Activated gamma-delta T cell treated with Interleukin-2 at 50 U/mL for 16 hours (primary cell): ENCODE results near the gene PTBP3.
"Not testable (repeated sequence)": the region's sequence is repeated elsewhere in the genome, so short reads cannot be mapped to it uniquely, and the experiment has no call there.

Source experiments
- DNase-seq: peaks from one replicate; pipeline ENCODE4 v3.0.0-alpha.2; 2020

The PTBP3 gene

GRCh38 chr9:112194969-112195431 lies 138.4 kb downstream of the PTBP3 start:
- DNase-seq = no peak

DNA sequence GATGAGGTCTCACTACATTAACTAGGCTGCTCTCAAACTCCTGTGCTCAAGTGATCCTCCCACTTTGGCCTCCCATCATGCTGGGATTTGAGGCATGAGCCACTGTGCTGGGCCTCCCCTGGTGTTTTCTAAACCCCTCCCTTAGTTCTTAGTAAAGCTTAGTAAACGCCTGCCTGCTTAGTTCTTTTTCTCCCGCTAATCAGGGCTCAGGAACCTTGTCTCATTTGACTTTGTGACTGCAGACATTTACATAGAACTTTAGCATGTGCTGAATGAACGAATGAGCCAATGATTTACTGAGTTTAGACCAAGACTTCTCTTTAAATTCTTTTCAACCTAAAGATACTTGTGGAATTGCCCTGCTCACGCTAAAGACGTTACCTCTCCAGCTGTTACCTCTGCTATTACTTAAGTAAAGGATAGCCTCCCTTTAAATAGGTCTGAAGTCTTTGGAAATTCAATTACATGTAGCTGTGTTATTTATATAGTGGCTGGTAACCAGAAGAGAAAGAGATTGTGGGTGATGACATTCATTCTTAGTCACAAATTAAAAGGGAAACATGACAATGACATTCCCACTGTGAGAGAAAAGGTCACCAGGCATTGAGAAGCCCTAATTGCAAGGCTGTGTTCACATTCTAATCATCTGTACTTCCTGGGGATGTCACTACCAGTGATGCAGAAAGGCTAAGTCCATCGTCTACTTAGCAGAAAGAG lies 139.7 kb downstream of the PTBP3 start:
- DNase-seq = no peak

- DNase-seq = not testable (repeated sequence)
These were observed 143.1 kb downstream of the PTBP3 start for GRCh38 chr9:112190320-112190719.

- DNase-seq = no peak
These were observed 144.5 kb downstream of the PTBP3 start for GRCh38 chr9:112188884-112189283.

DNA sequence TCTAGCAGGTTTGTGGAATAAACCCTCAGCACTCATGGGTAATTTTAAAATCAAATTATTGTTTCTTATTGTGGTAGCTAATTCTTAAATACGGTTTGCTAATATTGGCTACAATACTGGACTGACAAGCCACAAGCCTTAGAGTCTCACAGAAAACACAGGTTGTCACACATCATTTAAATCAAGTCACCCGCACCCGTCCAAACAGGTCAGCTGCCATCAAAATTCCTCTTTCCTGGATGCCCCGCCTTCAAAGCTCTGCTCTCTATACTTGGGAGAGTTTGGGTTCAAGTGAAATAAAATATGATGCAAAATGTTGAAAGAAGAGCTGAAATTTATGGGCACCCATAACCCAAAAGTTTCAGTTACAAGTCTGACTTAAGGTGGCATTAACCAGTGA lies 146.0 kb downstream of the PTBP3 start:
- DNase-seq = no peak

DNA sequence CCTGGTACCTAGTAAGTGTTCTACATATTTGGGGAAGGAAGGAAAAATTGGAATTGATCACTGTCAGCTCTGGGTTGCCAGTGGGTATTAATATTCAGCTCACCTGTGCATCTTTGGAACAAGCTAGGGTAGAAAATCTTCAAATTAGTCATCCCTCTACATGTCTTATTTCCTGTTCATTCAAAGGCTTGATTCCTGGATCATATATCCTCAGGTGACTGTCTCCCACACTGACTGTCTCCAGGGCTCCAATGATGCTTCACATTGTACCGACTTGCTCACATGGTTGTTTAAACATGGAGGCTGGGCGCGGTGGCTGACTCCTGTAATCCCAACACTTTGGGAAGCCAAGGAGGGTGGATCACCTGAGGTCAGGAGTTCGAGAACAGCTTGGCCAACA lies 146.7 kb downstream of the PTBP3 start:
- DNase-seq = no peak

- DNase-seq = no peak
These were observed 148.5 kb downstream of the PTBP3 start for GRCh38 chr9:112184946-112185345.

- no peak for DNase-seq
These were observed 149.2 kb downstream of the PTBP3 start for GRCh38 chr9:112184221-112184620.

- peak; percentile 52 for DNase-seq
These were observed 153.0 kb downstream of the PTBP3 start for GRCh38 chr9:112180387-112180881.

DNA sequence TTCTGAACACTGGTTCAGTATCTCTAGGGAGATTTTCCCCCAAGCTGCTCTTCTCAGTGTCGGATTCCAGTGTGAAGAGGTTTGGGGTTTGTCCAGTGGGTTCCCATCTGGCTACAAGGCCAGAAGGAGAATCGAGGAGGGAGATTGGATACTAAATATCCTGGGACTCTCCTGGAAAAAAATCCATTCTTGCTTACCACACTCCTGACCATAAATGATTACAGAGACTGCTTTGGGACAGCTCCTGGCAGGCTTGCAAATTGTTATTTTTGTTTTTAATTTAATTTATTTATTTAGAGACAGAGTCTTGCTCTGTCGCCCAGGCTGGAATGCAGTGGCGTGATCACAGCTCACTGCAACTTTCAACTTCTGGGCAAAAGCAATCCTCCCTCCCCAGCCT lies 153.6 kb downstream of the PTBP3 start:
- DNase-seq = no peak

- DNase-seq = peak; percentile 27
These were observed 156.9 kb downstream of the PTBP3 start for GRCh38 chr9:112176524-112176923.

DNA sequence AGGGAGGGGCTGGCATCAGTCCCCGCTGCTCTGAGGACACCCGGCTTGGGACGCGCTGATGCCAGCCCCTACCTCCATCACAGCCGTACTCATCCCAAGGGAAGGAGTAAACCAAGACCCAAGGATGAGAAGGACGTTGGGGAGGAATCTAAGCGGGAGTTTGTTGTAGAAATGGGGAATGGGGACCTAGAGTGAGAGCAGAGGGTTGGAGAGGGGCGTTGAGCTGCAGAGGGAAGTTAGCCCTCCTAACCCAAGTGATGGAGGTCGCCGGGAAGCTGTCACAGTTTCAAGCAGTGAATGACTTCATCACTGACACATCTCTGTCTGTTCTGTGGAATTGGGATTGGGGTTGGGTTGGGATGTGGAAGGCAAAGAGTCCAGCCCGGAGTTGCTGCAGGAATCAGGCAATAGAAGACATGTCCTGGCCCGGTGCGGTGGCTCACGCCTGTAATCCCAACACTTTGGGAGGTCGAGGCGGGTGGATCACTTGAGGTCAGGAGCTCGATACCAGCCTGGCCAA lies 157.6 kb downstream of the PTBP3 start:
- no peak for DNase-seq

- DNase-seq = peak; percentile 29
These were observed 158.2 kb downstream of the PTBP3 start, which contains the start of gene SUSD1 for GRCh38 chr9:112174965-112175795. Gene SUSD1 (minus strand): TSS chr9:112175297. CDS start chr9:112175235, 62 bp downstream.

DNA sequence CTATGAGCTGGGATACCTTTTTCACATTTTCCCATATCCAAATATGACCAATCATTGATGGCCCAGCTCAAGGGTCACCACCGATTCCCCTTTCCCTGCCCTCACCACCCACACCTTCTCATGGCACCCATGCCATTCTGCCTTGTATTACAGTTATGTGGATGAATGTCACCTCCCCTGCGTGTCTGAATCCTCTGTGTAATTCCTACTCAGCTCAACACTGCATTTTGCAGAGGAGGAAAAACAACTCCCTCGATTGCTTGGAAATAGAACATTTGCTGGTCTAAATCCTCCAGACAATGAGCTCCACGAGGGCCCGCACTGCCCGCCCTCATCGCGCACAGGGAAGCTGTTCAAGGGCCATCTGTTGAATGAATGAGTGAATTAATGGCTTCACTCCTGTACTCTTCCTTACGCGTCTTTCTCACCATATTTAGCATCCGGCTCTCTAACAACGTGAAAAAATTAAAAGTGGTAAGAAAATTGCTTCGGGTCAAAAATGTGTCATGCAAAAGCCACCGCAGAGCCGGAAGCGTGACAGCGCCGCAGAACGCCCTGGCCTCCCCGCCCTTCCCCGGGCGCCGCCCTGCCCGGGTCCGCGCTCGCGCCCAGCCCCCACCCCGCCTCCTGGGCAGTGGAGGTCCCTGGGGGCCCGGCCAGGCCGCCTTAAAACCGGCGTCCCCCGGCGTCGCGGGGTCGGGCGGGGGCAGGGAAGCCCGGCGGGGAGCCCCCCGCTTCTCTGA lies 159.0 kb downstream of the PTBP3 start:
- DNase-seq = peak; percentile 72

GRCh38 chr9:112173489-112174221 lies 159.8 kb downstream of the PTBP3 start:
- DNase-seq = no peak

DNA sequence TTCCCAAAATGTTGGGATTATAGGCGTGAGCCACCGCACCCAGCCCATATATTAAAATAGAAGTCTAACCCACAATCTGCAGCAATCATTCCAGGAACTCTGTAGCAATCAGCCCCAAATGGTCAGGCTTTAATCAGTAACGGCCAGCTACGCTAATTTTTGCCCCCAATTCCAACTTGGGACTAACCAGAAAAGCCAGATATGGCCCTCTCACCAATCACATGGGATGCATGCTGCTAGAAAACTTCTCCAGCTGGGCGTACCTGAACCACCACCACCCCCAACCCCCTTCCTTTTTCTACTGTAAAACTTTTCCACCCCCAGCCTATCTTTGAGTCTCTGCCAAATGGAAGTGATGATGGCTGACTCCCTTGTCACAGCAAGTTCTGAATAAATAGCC lies 162.5 kb downstream of the PTBP3 start:
- DNase-seq = no peak

DNA sequence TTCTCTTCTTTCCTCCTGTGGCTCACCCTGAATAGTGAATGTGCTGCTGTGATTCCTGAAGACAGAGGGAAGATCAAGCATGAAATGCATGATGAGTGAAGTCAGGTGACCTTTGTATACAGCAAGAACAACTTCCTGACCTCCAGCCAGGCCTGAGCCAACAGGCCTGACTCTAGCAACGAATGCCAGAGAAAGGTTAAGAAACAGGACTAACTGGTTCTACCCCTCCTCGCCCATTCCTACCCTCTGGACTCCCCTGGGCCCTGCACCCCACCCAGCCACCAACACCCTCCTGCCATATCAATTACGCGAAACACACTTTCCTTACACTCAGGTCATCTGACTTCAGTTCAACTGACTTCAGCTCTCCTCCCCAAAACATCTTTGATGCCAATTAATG lies 163.2 kb downstream of the PTBP3 start:
- no peak for DNase-seq

GRCh38 chr9:112169368-112169767 lies 164.1 kb downstream of the PTBP3 start:
- no peak for DNase-seq

DNA sequence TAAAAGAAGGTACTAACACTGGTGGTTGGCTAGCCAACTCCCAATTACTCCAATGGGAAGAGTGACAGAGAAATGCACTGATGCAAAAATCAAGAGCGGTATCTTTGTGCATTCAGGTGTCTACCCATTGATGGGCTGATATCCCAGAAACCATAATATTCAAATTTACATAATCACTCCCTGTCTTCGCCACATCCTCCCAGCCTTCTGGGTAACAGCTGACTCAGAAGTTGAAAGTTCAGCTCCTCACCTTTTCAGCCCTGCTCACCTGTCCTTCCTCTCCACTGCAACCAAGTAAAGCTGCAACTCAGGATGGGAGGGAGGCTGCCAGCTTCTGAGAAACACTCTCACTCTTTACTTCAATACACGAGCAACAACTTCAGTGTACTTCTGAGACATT lies 165.2 kb downstream of the PTBP3 start:
- DNase-seq = no peak
